T-helper 1 cell treated with Interleukin-12 subunit alpha and Interleukin-12 subunit beta and Interleukin-4 antibody, amounts not matched to agents 30 ng/mL and 1 ng/mL, for 36 hours (primary cell): ENCODE results near the gene SPATS1. TPM values are rescaled to one million over a fixed set of nuclear protein-coding genes. Genes with fewer than 3 reads are reported as not detected.

Source experiments
- intact Hi-C: fragments of 100-400 bp; cut with micrococcal nuclease; formaldehyde crosslinking; loops from one replicate; pipeline ENCODE4 v1.15.1; 2024
- total RNA-seq: library from RNA; stranded (reverse); gene quantifications from 2 replicates; pipeline ENCODE4 v1.2.3, GENCODE V29; 2022

SPATS1 gene
- not detected in 2 replicates for total RNA-seq

DNA sequence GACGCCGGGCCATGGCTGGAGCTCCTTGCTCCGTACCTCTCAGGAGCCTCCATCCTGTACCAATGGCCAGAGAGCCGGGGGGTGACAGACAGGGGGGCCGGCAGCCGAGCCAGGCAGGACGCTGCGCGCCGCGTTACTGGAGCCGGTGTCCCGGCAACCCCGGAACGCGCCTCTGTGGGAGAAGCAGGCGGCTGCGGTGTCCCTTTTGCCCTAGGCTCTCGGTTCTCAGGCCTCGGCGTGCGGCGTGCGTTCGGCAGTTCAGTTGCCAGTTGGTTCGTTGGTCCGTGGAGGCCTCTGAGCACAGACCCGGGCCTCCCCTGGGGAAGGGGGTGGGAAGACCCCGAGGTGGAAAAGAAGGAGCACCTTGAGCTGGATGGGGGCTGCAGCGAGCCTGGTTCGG, at the start of gene SPATS1:
TSS of gene SPATS1 (plus strand) at position 162 of the 400 bp plus-strand sequence. CDS start 446 bp downstream, outside the sequence.
- intact Hi-C loops, result no loop called here

GRCh38 chr6:44292661-44293365, 49.6 kb upstream of the SPATS1 start:
- intact Hi-C loops, result no loop called here

DNA sequence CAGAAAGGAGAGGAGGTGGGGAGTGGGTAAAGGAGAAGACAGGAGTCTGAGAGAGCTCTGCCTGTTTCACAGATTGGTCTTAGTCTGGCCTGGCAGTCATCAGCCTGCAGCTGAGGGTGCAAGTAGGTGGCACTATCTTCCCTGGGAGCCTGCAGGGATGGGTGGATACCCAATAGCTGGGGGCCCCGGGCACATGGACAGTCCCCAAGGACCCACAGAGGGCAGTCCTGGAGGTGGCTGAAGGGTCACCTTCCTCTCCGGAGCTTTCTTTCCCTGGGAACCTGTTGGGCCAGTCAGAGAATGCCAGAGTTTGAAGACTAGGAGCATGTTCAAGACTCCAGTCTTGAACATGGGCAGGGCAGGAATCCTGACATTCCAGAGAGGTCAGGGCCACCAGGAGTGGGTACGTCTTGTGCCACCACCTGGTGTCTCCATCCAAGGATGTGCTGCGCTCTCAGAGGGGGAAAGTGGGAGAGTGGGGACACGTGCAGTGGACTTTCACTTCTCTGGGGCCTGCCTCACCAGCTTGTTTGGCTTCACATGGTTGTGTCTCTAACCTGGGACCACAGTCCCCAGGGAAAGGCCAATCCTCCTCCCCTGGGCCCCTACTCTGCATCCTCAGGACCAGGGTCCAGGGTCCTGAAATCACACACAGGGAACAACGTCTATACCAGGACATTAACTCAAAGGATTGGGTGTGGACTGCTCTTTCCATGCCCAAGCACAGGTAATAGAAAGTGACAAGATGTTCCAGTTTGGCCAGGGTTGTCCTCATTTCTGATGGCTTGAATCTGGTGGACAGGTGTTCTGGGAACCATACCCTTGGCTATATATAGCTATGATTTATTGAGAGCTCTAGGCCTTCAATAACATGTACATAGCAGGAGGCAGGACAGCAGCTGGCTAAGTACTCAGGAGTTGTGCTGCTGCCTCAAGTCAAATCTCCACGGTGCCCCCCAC, 47.3 kb upstream of the SPATS1 start:
- intact Hi-C loops, result no loop called here

DNA sequence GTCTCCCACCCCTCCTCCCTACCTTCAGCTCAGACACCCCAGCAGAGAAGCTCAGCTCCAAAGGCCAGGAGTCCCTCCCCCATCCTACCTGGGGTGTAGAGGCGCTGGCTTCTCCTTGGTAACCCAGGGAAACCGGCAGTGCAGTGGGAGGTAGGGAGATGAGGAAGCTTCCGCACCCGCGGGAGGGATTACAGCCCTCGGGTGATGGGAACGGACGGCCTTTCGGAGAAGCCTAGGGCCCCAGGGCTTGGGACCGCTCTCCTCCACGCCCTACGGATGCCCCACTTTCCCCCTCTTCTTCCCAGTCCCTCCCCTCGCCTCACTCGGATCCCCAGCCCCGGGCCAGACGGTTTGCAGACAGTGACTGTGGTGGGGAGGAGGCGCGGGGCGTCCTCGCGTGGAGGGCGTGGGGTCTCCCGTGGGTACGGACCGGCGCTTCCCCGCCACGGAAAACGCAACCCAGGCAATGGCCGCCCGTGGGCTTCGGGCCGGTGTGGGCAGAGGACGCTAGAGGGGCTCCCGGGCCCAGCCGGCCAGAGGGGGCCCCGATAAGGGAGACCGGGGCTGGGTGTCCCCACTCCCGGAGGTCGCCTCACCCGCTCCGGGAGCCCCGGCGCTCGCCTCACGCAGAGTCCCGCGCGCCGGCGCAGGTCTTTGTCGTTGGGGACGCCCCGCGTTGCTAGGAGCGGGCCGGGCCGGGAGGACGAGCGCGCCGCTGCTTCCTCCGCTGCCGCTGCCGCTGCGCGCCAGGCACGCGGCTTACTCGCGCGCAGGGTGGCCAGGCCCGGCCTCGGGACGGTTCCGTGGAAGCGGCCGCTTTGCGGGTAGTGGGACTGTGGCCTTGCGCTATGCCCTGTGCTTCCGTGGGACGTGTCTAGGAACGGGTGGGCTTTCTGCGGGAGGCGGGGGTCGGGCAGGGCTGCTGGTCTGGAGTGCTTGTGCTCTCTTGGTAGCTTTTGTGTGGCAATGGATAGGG, 45.1 kb upstream of the SPATS1 start:
- intact Hi-C loops, result no loop called here

- intact Hi-C loops, result no loop called here
Measured at GRCh38 chr6:44298055-44298803, 44.2 kb upstream of the SPATS1 start.

DNA sequence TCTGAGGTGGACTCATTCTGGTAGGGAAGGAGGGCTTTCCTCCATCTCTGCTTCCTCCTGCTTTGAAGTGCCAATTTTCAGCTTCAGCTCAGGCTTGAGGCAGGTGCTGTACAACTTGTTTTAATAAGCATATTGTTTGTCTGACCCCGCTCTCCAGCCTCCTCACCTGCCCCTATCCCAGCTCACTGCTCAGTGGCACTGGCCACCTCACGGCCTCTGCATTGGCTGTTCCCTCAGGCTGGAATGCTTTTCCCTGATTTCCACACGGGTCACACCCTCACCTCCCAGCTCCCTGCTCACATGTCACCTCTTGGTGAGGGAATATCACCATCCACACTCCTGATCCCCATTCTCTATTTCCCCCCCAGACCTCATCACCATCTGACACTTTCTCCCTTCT, 43.6 kb upstream of the SPATS1 start:
- intact Hi-C loops, result no loop called here

DNA sequence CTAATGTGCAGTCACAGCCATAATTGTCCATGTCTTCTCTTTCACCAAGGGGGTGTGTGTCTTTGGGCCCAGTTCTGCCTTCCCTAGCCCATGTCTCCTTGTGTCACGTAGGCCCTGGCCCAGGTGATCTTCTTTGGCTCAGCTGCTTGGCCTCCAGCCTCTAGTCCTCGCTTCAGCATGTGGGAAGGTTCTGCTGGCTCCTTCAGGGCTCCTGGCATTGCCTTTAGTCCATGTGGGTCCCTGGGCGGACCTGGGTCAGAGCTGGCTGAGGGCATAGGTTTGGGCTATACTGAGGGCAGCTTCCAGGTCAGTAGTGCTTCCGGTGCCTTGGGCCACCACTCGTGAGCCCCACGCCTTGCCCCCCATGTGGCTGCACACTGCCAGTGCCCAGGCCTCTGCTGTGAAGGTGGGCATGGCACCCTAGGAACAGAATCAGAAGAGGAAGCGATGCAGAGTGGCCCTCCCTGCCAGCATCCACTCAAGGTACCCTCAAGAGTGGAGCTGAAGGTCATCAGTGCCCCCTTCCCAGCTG, 42.1 kb upstream of the SPATS1 start:
- intact Hi-C loops, result no loop called here

DNA sequence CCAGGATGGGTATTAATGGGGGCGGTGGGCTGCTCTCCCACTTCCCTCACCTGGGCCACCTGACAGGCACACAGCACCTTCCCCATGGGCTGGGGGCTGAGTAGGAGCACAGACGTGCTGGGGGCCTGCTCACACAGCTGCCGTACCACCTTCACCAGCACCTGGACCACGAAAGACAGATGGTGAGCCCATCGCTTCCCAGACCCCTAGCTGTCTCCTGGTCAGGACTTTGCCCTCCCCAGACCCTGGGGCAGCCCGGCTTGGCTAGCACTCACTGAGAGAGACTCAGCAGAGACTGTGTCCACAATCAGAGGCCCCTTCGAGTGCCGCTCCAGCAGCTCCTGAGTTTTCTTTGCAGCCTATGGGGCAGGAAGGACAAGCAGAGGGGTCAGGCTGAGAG, 41.3 kb upstream of the SPATS1 start:
- intact Hi-C loops, result no loop called here

GRCh38 chr6:44301782-44302564, 40.5 kb upstream of the SPATS1 start:
- intact Hi-C loops, result no loop called here

- intact Hi-C loops, result no loop called here
Measured at GRCh38 chr6:44302856-44303255, 39.6 kb upstream of the SPATS1 start.

DNA sequence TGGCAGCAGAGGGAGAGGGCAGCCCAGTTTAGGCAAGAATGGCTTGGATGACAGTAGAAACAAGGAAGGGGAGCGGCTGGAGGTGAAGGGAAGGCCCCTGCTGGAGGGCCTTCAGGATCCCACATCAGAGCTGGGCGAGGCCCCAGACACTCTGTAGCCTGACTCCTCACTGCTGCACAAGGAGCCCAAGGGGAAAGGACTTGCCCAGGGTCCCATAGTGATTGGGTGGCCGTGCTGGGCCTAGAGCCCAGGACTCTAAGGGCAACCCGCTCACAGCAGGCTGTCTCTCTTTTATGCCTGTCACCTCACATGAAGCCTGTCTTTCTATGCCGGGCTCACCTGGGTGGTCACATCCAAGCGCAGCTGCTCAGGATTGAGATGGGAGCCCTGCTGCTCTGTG, 38.6 kb upstream of the SPATS1 start:
- intact Hi-C loops, result loop anchor here (1.0 kb wide), 1 partner anchor 36 kb away; no protein-coding TSS in a partner anchor

DNA sequence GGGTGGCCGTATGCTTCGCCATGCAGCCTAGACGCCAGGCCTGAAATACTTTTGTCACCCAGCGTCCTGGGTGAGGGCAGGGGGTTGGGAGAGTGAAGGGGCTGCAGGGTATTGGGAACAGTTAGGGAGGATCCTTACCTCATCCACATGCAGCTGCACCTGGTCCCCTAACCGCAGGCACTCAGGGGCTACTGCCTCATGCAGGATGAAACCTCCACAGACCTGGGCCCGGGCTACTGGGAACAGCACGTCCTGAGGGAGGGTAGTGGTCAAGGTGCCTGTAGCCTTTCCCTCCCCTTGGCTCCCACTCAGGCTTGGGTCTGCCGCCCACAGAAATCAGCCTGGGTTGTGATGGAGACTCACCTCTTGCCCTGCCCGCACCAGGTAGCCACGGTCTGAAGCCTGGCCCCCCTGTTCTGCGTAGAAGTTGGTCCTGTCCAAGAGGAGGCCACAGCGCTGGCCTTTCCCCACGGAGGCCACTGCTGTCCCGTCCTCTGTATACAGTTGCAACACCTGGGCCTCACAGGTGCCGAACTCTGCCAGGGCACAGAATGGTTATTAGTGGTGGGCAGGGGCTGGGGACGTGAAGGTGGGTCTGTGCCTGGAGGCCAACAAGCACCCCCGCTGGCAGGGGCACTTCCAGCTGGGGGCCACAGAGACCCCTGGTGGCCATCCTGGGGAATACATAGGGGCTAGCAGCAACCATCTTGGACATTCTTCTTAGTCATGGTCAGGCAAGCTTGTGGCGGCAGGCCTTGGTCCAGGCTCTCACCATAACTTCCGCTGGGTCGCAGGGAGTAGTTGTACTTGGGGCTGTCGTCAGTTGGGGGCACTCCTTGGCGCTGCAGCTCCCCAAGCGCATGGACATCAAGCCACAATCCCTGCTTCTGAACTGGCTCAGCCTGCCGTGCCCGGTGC, 37.9 kb upstream of the SPATS1 start:
- intact Hi-C loops, result loop anchor here (1.0 kb wide), 1 partner anchor 36 kb away; no protein-coding TSS in a partner anchor

- intact Hi-C loops, result no loop called here
Measured at GRCh38 chr6:44305200-44305725, 37.2 kb upstream of the SPATS1 start.

- intact Hi-C loops, result no loop called here
Measured at GRCh38 chr6:44306710-44307109, 35.7 kb upstream of the SPATS1 start.

DNA sequence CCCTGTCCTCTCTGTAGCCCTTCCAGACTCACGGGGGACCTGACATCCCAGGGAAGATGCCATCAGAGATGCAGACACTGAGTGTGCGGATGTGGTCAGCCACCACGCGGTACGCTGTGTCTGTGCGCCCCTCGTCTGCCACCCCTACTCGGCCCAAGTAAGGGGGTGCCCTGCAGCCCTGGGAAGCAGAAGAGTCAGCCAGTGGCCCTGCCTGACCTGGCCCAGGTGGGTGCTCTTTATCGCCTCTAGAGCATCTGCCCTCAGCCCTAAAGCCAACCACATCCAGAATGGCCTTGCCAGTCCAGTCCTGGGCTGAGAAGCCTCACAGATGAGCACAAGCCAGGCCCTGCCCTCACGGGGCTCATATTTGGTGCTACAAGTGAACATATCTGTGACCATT, 35.2 kb upstream of the SPATS1 start:
- intact Hi-C loops, result no loop called here

- intact Hi-C loops, result no loop called here
Measured at GRCh38 chr6:44309092-44309491, 33.4 kb upstream of the SPATS1 start.

DNA sequence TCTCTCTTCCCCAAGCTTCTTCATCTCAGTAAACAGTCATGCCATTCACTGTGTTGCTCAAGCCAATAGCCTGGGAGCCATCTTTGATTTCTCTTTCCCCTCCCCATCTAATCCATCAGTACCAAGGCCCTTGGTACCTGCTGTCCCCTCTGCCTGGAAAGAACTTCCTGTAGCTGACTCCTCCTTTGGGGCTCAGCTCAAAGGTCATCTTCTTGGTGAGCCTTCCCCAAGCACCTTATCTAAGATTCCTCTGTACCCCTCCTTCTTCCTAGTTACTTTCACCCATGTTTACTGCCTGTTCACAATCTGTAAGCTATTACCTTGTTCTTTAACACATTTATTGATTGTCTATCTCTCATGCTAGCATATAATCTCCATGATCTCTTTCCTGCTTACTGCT, 32.8 kb upstream of the SPATS1 start:
- intact Hi-C loops, result loop anchor here (10.0 kb wide), 1 partner anchor 535 kb away; the partner anchor contains the start of gene VEGFA

DNA sequence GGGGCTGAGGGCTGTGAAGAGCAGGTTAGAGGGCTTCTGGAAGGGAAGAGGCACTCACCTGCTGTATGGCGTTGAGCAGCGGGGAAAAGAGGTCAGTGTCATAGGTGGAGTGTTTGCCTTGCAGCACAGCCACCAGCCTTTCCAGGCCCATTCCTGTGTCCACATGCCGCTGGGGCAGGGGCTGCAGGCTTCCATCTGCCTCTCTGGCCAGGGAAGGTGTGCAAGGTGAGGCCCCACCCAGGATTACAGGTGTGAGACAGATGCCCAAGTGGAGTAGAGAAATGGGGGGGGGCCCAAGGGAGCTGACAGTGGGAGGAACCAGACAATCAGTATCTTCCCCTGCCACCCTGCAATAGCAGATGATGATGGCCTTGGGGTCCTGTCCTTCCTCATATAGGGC, 32.2 kb upstream of the SPATS1 start:
- intact Hi-C loops, result loop anchor here (10.0 kb wide), 1 partner anchor 535 kb away; the partner anchor contains the start of gene VEGFA
